ENCODE data around the gene OR2C1. TPM values are rescaled to one million over a fixed set of nuclear protein-coding genes. Genes with fewer than 3 reads are reported as not detected.

Gene OR2C1
- total RNA-seq, 1 experiment from 2014 or later: not detected

DNA sequence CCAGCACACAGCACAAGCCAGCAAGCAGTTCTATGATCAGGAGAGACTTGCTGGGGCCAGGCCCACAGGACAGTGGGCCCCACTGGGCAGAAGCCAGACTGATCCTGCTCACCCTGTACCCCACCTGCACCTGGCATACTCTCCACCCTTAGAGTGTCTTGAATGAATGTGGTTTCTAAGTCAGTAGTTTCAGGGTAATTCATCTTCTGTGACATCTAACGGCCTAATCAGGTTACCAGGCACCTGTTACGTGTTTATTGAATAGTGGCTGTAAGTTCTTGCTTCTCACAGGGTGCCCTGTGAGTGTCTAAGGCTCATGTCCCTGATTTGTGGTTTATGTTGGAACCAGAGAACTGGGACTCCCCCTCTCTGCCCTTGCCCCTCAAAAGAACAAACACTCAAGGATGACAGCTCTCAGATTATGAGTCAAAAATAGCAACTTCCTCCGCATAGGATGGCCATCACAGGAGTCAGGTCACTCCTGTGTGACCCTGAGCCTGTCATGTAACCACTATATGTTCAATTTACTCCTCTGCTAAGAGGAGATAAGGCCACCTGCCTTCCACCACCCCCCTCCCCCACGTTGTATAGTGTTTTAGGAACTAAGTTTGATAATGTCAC is 7.0 kb upstream of the OR2C1 start:
- peaks cover 14% of the 10 kb centered on the region for H3K27me3 Mint-ChIP-seq (ENCODE audit: low read depth)
- no peak for DNase-seq
- H3K4me3 Mint-ChIP-seq: no peak overlapping the region
- no peaks in the 10 kb centered on the region for H3K79me2 ChIP-seq (ENCODE audit: insufficient read depth, low read length)
- no peak overlapping the region for H2AFZ ChIP-seq (ENCODE audit: low read length)
- H4K91ac ChIP-seq (ENCODE audit: insufficient read length, low read depth, low read length): no peak overlapping the region
- H3K56ac ChIP-seq (ENCODE audit: insufficient read length, low read depth, low read length): no peak overlapping the region
- no peak overlapping the region for H3K23ac ChIP-seq (ENCODE audit: insufficient read length, low read depth, low read length)
- no peak overlapping the region for H2BK5ac ChIP-seq (ENCODE audit: insufficient read length, low read length)
- H3K14ac ChIP-seq (ENCODE audit: insufficient read depth, low read length): no peak overlapping the region
- H3K4ac ChIP-seq (ENCODE audit: low read depth, low read length): no peak overlapping the region
- no peaks in the 10 kb centered on the region for H4K20me1 ChIP-seq (ENCODE audit: control insufficient read depth, insufficient read depth, insufficient read length)
- no peak overlapping the region for H2BK120ac ChIP-seq (ENCODE audit: low read depth, low read length, poor library complexity, severe bottlenecking)
- no peaks in the 10 kb centered on the region for H3K4me1 Mint-ChIP-seq
- no peak overlapping the region for H2BK15ac ChIP-seq (ENCODE audit: low read depth, low read length)
- peaks cover 58 to 71% of the 10 kb centered on the region in 2 experiments for H3K9me3 Mint-ChIP-seq
- no peak overlapping the region for H3K27ac ChIP-seq (ENCODE audit: insufficient read length, low read depth, low read length)
- no peak overlapping the region for H3K27ac Mint-ChIP-seq
- H3K18ac ChIP-seq (ENCODE audit: insufficient read length, low read depth, low read length): no peak overlapping the region
- H2BK20ac ChIP-seq (ENCODE audit: low read depth, low read length, poor library complexity, severe bottlenecking): no peak overlapping the region
- no peak overlapping the region for H3K4me2 ChIP-seq (ENCODE audit: insufficient read depth, insufficient read length, low read length)
- H3K9ac ChIP-seq (ENCODE audit: extremely low read depth, insufficient read length, low read length): no peak overlapping the region
- no peak overlapping the region for H3T11ph ChIP-seq (ENCODE audit: low read length)
- H4K5ac ChIP-seq (ENCODE audit: insufficient read length, low read depth, low read length): no peak overlapping the region
- H3K4me1 ChIP-seq (ENCODE audit: insufficient read depth, low read length): no peaks in the 10 kb centered on the region
- H3K79me1 ChIP-seq (ENCODE audit: insufficient read depth, low read depth, low read length, poor library complexity, severe bottlenecking): no peaks in the 10 kb centered on the region
- no peak overlapping the region for H2AK5ac ChIP-seq (ENCODE audit: insufficient read length, low read length)
- peaks cover 11% of the 10 kb centered on the region for H3K9me3 ChIP-seq (ENCODE audit: control insufficient read depth, low read depth, low read length)
- no peaks in the 10 kb centered on the region for H3K23me2 ChIP-seq (ENCODE audit: insufficient read length, low read depth, low read length, poor library complexity, severe bottlenecking)
- H2BK12ac ChIP-seq (ENCODE audit: insufficient read length, low read depth, low read length): no peak overlapping the region
- no peaks in the 10 kb centered on the region for H3K36me3 Mint-ChIP-seq (ENCODE audit: insufficient read depth in 1 of 3, low read depth in 3 of 3)
- TF ChIP-seq, protein P1, sequence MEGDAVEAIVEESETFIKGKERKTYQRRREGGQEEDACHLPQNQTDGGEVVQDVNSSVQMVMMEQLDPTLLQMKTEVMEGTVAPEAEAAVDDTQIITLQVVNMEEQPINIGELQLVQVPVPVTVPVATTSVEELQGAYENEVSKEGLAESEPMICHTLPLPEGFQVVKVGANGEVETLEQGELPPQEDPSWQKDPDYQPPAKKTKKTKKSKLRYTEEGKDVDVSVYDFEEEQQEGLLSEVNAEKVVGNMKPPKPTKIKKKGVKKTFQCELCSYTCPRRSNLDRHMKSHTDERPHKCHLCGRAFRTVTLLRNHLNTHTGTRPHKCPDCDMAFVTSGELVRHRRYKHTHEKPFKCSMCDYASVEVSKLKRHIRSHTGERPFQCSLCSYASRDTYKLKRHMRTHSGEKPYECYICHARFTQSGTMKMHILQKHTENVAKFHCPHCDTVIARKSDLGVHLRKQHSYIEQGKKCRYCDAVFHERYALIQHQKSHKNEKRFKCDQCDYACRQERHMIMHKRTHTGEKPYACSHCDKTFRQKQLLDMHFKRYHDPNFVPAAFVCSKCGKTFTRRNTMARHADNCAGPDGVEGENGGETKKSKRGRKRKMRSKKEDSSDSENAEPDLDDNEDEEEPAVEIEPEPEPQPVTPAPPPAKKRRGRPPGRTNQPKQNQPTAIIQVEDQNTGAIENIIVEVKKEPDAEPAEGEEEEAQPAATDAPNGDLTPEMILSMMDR (conservative IDR thresholded peaks at IDR 0.05): no peak
- no peaks in the 10 kb centered on the region for H3K27me3 ChIP-seq (ENCODE audit: insufficient read depth, low read length)
- no CpG with 5 or more reads among the region's 4 CpGs for WGBS (ENCODE audit: extremely low coverage, insufficient read length, low lambda C conversion rate)
- H4K8ac ChIP-seq (replicated peaks; ENCODE audit: insufficient read length, low read depth, low read length): no peak overlapping the region

Measured in H9 (cell line).